Chondrocyte (in vitro differentiated cells): ENCODE results near the gene DAAM2. TPM values are rescaled to one million over a fixed set of nuclear protein-coding genes. Genes with fewer than 3 reads are reported as not detected.
A peak's percentile ranks its signal among the peaks of the same experiment; 100 is the strongest.

Experiments
- DNase-seq: peaks from one replicate; pipeline ENCODE4 v3.0.0; 2021; ENCODE audit warnings: mixed read lengths, low spot score
- H3K27ac Mint-ChIP-seq: one replicate; pipeline ENCODE4 v1.8.0; 2021; ENCODE audit warnings: mild to moderate bottlenecking, moderate library complexity, mixed read lengths; ENCODE audit not compliant: unreplicated experiment
- H3K27me3 Mint-ChIP-seq: 2 replicates; pipeline ENCODE4 v1.8.0; 2021; ENCODE audit warnings: low read depth, mixed read lengths
- H3K36me3 Mint-ChIP-seq: 2 replicates; pipeline ENCODE4 v1.8.0; 2021; ENCODE audit warnings: low read depth, mixed read lengths
- H3K4me1 Mint-ChIP-seq: 2 replicates; pipeline ENCODE4 v1.8.0; 2021; ENCODE audit warnings: low read depth, mild to moderate bottlenecking, mixed read lengths
- H3K4me3 Mint-ChIP-seq: one replicate; pipeline ENCODE4 v1.8.0; 2021; ENCODE audit warnings: mild to moderate bottlenecking, moderate library complexity, mixed read lengths; ENCODE audit not compliant: unreplicated experiment
- H3K9me3 Mint-ChIP-seq: 2 replicates; pipeline ENCODE4 v1.8.0; 2021; ENCODE audit warnings: low read depth, mixed read lengths
- CTCF ChIP-seq: fragments of 200-600 bp; sonication (generic); IDR thresholded peaks from 2 replicates; pipeline ENCODE4 v1.5.0; 2021; ENCODE audit warnings: antibody characterized with exemption, mild to moderate bottlenecking, moderate library complexity
- total RNA-seq: library from RNA; stranded (reverse); gene quantifications from 3 replicates; pipeline ENCODE4 v1.2.1, GENCODE V29; 2021

The DAAM2 gene
- total RNA-seq, 1 donor from 2014 or later, result 142 TPM

- H3K4me3 Mint-ChIP-seq, result no peak overlapping the region
- peaks cover 53% of the 10 kb centered on the region for H3K4me1 Mint-ChIP-seq
- TF ChIP-seq CTCF, result no peak
Observed at GRCh38 chr6:39926668-39927067, 134.5 kb downstream of the DAAM2 start.

DNA sequence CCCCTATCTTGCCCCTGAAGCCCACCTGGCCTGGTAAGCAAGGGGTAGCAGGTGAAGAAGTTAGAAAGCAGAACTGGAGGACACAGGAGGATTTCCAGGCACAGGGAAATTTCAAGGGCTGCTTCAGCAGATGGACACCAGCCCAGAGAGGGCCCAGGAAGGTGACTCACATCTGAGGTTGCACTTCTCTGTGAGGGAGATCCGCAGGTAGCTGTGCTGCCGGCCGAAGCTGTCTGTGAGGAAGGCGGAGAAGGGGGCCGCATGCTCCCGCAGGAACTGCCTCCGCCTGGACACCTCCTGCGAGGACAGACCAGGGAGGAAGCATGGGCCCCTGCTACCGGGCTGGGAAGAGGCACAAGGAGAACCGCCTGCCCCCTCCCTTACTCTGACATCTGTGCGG is 135.0 kb downstream of the DAAM2 start:
- TF ChIP-seq CTCF, result no peak
- H3K27me3 Mint-ChIP-seq, result no peaks in the 10 kb centered on the region
- H3K4me1 Mint-ChIP-seq, result peaks cover 58% of the 10 kb centered on the region
- no peak for DNase-seq
- peak overlapping the region; percentile 59 for H3K27ac Mint-ChIP-seq
- H3K36me3 Mint-ChIP-seq, result peaks cover 25% of the 10 kb centered on the region
- no peaks in the 10 kb centered on the region for H3K9me3 Mint-ChIP-seq
- no peak overlapping the region for H3K4me3 Mint-ChIP-seq

More at GRCh38 chr6:39926668-39927067, 134.5 kb downstream of the DAAM2 start:
- no peaks in the 10 kb centered on the region for H3K27me3 Mint-ChIP-seq
- no peak for DNase-seq
- peak overlapping the region; percentile 59 for H3K27ac Mint-ChIP-seq
- peaks cover 28% of the 10 kb centered on the region for H3K36me3 Mint-ChIP-seq
- no peaks in the 10 kb centered on the region for H3K9me3 Mint-ChIP-seq

GRCh38 chr6:39929039-39929732 is 137.0 kb downstream of the DAAM2 start:
- Mint-ChIP-seq H3K36me3 (peaks cover 19% of the 10 kb centered on the region), H3K9me3 (no peaks in the 10 kb centered on the region), H3K27ac (peak overlapping the region; percentile 85), H3K27me3 (no peaks in the 10 kb centered on the region), H3K4me3 (no peak overlapping the region), H3K4me1 (peaks cover 76% of the 10 kb centered on the region)
- no peak for DNase-seq
- TF ChIP-seq CTCF, result no peak

DNA sequence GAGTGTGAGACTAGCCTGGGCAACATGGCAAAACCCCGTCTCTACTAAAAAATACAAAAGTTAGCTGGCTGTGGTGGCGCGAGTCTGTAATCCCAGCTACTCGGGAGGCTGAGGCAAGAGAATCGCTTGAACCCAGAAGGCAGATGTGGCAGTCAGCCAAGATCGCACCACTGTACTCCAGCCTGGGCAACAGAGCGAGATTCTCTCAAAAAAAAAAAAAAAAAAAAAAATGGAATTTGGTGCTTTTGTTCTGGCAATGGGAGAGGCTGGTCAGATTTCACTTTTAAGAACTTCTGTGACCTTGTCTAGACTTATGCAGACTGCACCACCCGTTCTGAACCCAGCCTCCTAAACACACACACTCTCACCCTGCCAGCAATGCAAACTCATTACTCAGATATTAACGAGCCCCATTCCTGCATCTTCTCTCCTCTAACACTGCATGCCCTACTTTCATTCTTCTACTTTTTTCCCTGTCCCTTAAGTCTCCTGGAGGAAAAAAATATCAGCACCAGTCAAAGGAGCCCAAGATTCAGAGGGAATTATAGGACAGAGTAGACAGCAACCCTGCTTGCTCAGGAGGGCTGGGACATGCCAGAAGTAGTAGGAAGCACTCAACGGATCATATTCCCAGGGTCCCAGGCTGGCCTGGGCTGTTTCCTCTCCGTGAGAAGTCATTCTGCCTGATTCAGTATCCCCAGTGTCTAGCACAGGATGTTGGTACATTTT is 137.7 kb downstream of the DAAM2 start:
- DNase-seq, result no peak
- TF ChIP-seq CTCF, result no peak
- no peaks in the 10 kb centered on the region for H3K27me3 Mint-ChIP-seq
- H3K27ac Mint-ChIP-seq, result peak overlapping the region; percentile 85
- peaks cover 81% of the 10 kb centered on the region for H3K4me1 Mint-ChIP-seq
- peak overlapping the region; percentile 29 for H3K4me3 Mint-ChIP-seq
- peaks cover 17% of the 10 kb centered on the region for H3K36me3 Mint-ChIP-seq
- no peaks in the 10 kb centered on the region for H3K9me3 Mint-ChIP-seq

DNA sequence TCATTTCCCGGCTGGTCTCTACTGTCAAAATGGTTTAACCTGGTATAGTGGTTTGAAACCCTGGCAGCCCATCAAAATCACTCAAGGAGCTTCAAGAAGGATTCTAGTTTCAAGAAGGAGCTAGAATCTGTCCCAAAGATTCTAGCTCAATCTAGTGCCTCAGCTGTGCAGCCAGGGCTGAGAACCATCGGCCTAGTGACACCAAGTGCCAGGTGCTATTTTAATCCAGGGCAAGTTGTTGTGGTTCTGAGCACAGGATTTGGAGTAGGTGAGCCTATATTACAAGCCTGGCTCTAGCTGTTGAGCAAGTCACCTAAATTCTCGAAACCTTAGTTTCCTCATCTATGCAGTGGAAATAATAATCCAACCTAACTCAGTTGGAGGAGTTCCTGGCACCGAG is 138.4 kb downstream of the DAAM2 start:
- TF ChIP-seq CTCF, result no peak
- peaks cover 12% of the 10 kb centered on the region for H3K36me3 Mint-ChIP-seq
- H3K4me1 Mint-ChIP-seq, result peaks cover 87% of the 10 kb centered on the region
- no peak for DNase-seq
- H3K27me3 Mint-ChIP-seq, result no peaks in the 10 kb centered on the region
- no peaks in the 10 kb centered on the region for H3K9me3 Mint-ChIP-seq
- H3K27ac Mint-ChIP-seq, result peak overlapping the region; percentile 85
- H3K4me3 Mint-ChIP-seq, result peak overlapping the region; percentile 29
